ENCODE data around the gene DRD4. TPM values are rescaled to one million over a fixed set of nuclear protein-coding genes. Genes with fewer than 3 reads are reported as not detected.

DRD4 gene
- total and polyA plus RNA-seq, 9 of the 15 experiments (the other 6 are each of a cell fraction or from before 2014, with no cell fraction given), result 0.04 to 0.95 (median 0.21) TPM; not detected in 5

DNA sequence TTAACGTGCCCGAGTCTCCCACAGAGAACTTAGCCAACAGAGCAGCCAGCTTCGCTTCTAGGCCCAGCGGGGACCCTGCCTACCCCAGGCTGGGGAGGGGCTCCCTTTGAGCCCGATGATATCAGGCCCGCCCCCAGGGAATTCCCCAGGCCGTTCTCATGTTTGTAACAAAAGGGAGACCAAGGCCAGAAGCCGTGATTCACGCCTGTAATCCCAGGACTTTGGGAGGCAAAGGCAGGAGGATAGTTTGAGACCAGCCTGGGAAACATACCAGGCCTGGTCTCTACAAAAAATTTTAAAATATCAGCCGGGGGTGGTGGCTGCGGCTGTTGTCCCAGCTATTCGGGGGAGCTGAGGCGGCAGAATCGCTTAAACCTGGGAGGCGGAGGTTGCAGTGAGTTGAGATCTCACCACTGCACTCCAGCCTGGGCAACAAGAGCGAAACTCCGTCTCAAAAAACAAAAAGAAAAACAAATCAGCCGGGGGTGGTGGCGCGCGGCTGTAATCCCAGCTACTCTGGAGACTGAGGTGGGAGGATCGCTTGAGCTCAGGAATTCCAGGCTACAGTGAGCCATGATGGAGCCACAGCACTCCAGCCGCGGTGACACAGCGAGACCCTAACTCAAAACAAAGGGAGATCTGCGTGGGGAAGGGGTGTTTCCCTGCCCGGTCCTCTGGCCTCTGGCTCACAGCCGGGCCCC is 1.7 kb downstream of the DRD4 start:
- CTCF ChIA-PET (ENCODE audit: low intra/inter-chr PET ratio), result no interaction called here
- no peak for DNase-seq (ENCODE audit: extremely low read depth in 1 of 4, low spot score in 3 of 4)
- H3K79me2 ChIP-seq (ENCODE audit: control insufficient read depth, insufficient read depth, low read length), result peaks cover 2% of the 10 kb centered on the region; the same call in 1 of the 3 replicates

More for the DNA sequence above, 1.7 kb downstream of the DRD4 start:
- Histone ChIP-seq H3K4me1 (replicated peaks in 1 of 2; ENCODE audit: control insufficient read depth in 2 of 2, insufficient read depth in 2 of 2, low read length in 2 of 2) (peaks cover 0 to 27% of the 10 kb centered on the region in 2 experiments; a peak in 2 of 5 replicates), H2AFZ (ENCODE audit: low read depth, low read length) (no peak overlapping the region), H3K9me1 (ENCODE audit: control insufficient read depth, insufficient read depth, low read length) (no peaks in the 10 kb centered on the region), H3K4me2 (ENCODE audit: insufficient read depth, low read length) (no peak overlapping the region), H3K9me3 (replicated peaks; ENCODE audit: control insufficient read depth, insufficient read depth, low read depth, low read length) (peaks cover 2% of the 10 kb centered on the region; the same call in 1 of the 2 replicates), H4K20me1 (replicated peaks; ENCODE audit: control insufficient read depth, insufficient read depth, low read length) (no peaks in the 10 kb centered on the region), H3K9ac (ENCODE audit: insufficient read depth in 1 of 2, low read depth in 2 of 2, low read length in 2 of 2) (no peak overlapping the region), H3K4me3 (no peak overlapping the region), H3K36me3 (ENCODE audit: control insufficient read depth, insufficient read depth, low read length) (peaks cover 49% of the 10 kb centered on the region; the same call in 2 of the 3 replicates), H3K27ac (ENCODE audit: extremely low read depth, low read depth, low read length) (no peak overlapping the region), H3K27me3 (ENCODE audit: control insufficient read depth in 2 of 2, insufficient read depth in 2 of 2, low read length in 2 of 2) (no peaks in the 10 kb centered on the region)
- in situ Hi-C loops (cut with MboI), result no loop called here
- POLR2A ChIA-PET, result interaction anchor here (0.6 kb wide), 1 partner anchor 63 kb away, joined by 3 read pairs; the partner anchor contains the start of gene PHRF1
- no TSS peak for BruUV-seq (replicated peaks)
- ATAC-seq (no peak), FAIRE-seq (no peak)
- 96% methylated on average over 21 of the region's 28 CpGs for WGBS (ENCODE audit: insufficient coverage, low coverage, missing lambda C conversion rate)
- intact Hi-C loops (cut with micrococcal nuclease), result no loop called here
- TF ChIP-seq, protein P1, sequence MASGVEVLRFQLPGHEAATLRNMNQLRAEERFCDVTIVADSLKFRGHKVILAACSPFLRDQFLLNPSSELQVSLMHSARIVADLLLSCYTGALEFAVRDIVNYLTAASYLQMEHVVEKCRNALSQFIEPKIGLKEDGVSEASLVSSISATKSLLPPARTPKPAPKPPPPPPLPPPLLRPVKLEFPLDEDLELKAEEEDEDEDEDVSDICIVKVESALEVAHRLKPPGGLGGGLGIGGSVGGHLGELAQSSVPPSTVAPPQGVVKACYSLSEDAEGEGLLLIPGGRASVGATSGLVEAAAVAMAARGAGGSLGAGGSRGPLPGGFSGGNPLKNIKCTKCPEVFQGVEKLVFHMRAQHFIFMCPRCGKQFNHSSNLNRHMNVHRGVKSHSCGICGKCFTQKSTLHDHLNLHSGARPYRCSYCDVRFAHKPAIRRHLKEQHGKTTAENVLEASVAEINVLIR (CRISPR knock-in tag; IDR thresholded peaks at IDR 0.05), result no peak
- TF ChIP-seq, protein P2, sequence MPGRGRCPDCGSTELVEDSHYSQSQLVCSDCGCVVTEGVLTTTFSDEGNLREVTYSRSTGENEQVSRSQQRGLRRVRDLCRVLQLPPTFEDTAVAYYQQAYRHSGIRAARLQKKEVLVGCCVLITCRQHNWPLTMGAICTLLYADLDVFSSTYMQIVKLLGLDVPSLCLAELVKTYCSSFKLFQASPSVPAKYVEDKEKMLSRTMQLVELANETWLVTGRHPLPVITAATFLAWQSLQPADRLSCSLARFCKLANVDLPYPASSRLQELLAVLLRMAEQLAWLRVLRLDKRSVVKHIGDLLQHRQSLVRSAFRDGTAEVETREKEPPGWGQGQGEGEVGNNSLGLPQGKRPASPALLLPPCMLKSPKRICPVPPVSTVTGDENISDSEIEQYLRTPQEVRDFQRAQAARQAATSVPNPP (IDR thresholded peaks at IDR 0.05; ENCODE audit: borderline replicate concordance, insufficient read depth, insufficient read length), result no peak
- no peak for TF ChIP-seq ZNF217 (CRISPR knock-in tag; IDR thresholded peaks at IDR 0.05)
- no peak for TF ChIP-seq LEF1 (IDR thresholded peaks at IDR 0.05)
- TF ChIP-seq CHD4 (IDR thresholded peaks at IDR 0.05; ENCODE audit: insufficient read depth, insufficient replicate concordance, low read depth, low read length, poor library complexity, severe bottlenecking), result no peak
- TF ChIP-seq NFXL1 (CRISPR knock-in tag; IDR thresholded peaks at IDR 0.05), result no peak
- TF ChIP-seq NBN (IDR thresholded peaks at IDR 0.05; ENCODE audit: low read depth), result no peak
- no peak for TF ChIP-seq CREM (IDR thresholded peaks at IDR 0.05; ENCODE audit: low read depth)
- TF ChIP-seq, protein P3, sequence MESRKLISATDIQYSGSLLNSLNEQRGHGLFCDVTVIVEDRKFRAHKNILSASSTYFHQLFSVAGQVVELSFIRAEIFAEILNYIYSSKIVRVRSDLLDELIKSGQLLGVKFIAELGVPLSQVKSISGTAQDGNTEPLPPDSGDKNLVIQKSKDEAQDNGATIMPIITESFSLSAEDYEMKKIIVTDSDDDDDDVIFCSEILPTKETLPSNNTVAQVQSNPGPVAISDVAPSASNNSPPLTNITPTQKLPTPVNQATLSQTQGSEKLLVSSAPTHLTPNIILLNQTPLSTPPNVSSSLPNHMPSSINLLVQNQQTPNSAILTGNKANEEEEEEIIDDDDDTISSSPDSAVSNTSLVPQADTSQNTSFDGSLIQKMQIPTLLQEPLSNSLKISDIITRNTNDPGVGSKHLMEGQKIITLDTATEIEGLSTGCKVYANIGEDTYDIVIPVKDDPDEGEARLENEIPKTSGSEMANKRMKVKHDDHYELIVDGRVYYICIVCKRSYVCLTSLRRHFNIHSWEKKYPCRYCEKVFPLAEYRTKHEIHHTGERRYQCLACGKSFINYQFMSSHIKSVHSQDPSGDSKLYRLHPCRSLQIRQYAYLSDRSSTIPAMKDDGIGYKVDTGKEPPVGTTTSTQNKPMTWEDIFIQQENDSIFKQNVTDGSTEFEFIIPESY (CRISPR knock-in tag; IDR thresholded peaks at IDR 0.05), result no peak
- no peak for TF ChIP-seq NR2C1 (IDR thresholded peaks at IDR 0.05)
- TF ChIP-seq NR2C1 (tag; IDR thresholded peaks at IDR 0.05), result no peak
- TF ChIP-seq HDAC2 (IDR thresholded peaks at IDR 0.05), result no peak
- TF ChIP-seq DNMT1 (IDR thresholded peaks at IDR 0.05), result no peak
